H1 (cell line): ENCODE results near the gene IQCF6. TPM values are rescaled to one million over a fixed set of nuclear protein-coding genes. Genes with fewer than 3 reads are reported as not detected.

Experiments
- CTCF ChIA-PET: fragments of 300-600 bp; sonication (Branson Sonifier 250); formaldehyde crosslinking; loops from one replicate; lab custom pipeline; 2021; ENCODE audit not compliant: partially characterized antibody; lab: Charles Lee
- POLR2A ChIA-PET: fragments of 300-600 bp; sonication (Branson Sonifier 250); formaldehyde crosslinking; loops from one replicate; lab custom pipeline; 2021; ENCODE audit warnings: inconsistent platforms; ENCODE audit not compliant: partially characterized antibody; lab: Charles Lee
- DNase-seq, 2 experiments: peaks; one replicate each; pipeline versions ENCODE4 v3.0.0 to v3.0.0-alpha.2; 2010 to 2022; ENCODE audit warnings: low spot score in 2 of 2, low read depth in 1 of 2, mixed read lengths in 1 of 2
- FAIRE-seq: peaks from 2 replicates; lab custom pipeline; 2011; peaks lifted over from hg19 to GRCh38; lab: Jason Lieb, UNC
- H2AFZ ChIP-seq: 2 replicates; pipeline ENCODE4 v1.8.1; 2012; ENCODE audit warnings: low read length, inconsistent platforms
- H2AK5ac ChIP-seq: 2 replicates; pipeline ENCODE4 v1.6.1; 2013; ENCODE audit warnings: low read depth, low read length
- H2BK120ac ChIP-seq: replicated peaks from 2 replicates; pipeline ENCODE3; 2013; ENCODE audit warnings: low read depth, low read length, inconsistent platforms
- H2BK12ac ChIP-seq: 2 replicates; pipeline ENCODE4 v1.6.1; 2013; ENCODE audit warnings: low read depth, low read length
- H2BK15ac ChIP-seq: 2 replicates; pipeline ENCODE4 v1.6.1; 2013; ENCODE audit warnings: low read length
- H2BK20ac ChIP-seq: 2 replicates; pipeline ENCODE4 v1.6.1; 2013; ENCODE audit warnings: low read length
- H2BK5ac ChIP-seq: 2 replicates; pipeline ENCODE4 v1.6.1; 2013; ENCODE audit warnings: low read depth, low read length
- H3K14ac ChIP-seq: 2 replicates; pipeline ENCODE4 v1.6.1; 2013; ENCODE audit warnings: inconsistent platforms; ENCODE audit not compliant: insufficient read length
- H3K18ac ChIP-seq: 2 replicates; pipeline ENCODE4 v1.6.1; 2013; ENCODE audit warnings: low read length; ENCODE audit errors: extremely low read depth
- H3K23ac ChIP-seq: 2 replicates; pipeline ENCODE4 v1.6.1; 2013; ENCODE audit warnings: inconsistent platforms; ENCODE audit not compliant: insufficient read length
- H3K23me2 ChIP-seq: 2 replicates; pipeline ENCODE4 v1.6.1; 2013; ENCODE audit warnings: low read depth, low read length
- H3K27ac ChIP-seq: 2 replicates; pipeline ENCODE4 v1.6.1; 2011; ENCODE audit warnings: low read depth, low read length, inconsistent platforms
- H3K27me3 ChIP-seq, 4 experiments: replicated peaks in 1 of 4; 1 replicate in 1 of 4; 2 replicates in 3 of 4; pipeline versions ENCODE4 v1.6.1 to v1.8.1; 2011 to 2013; ENCODE audit warnings: low read length in 3 of 4, mild to moderate bottlenecking in 3 of 4, inconsistent platforms in 2 of 4, mixed read lengths in 2 of 4, moderate library complexity in 1 of 4; ENCODE audit not compliant: control insufficient read depth in 3 of 4, insufficient read depth in 3 of 4; ENCODE audit errors: extremely low read depth in 1 of 4
- H3K36me3 ChIP-seq, 4 experiments: 2 replicates each; pipeline versions ENCODE4 v1.6.1 to v1.8.1; 2011 to 2013; ENCODE audit warnings: mild to moderate bottlenecking in 4 of 4, low read length in 3 of 4, moderate library complexity in 2 of 4, control low read depth in 1 of 4, inconsistent platforms in 1 of 4; ENCODE audit not compliant: insufficient read depth in 4 of 4, control insufficient read depth in 2 of 4
- H3K4ac ChIP-seq: replicated peaks from 2 replicates; pipeline ENCODE3; 2013; ENCODE audit warnings: low read length, low read depth, mixed read lengths, inconsistent platforms; ENCODE audit not compliant: insufficient read length
- H3K4me1 ChIP-seq, 4 experiments: replicated peaks in 1 of 4; 1 replicate in 1 of 4; 2 replicates in 3 of 4; pipeline versions ENCODE4 v1.6.1 to v1.8.1; 2011 to 2013; ENCODE audit warnings: low read length in 3 of 4, inconsistent platforms in 2 of 4, mixed read lengths in 1 of 4; ENCODE audit not compliant: insufficient read depth in 4 of 4, control insufficient read depth in 3 of 4
- H3K4me2 ChIP-seq, 2 experiments: 2 replicates each; pipeline versions ENCODE4 v1.6.1 to v1.8.1; 2011 to 2013; ENCODE audit warnings: low read depth in 2 of 2, low read length in 2 of 2, control low read depth in 1 of 2, inconsistent platforms in 1 of 2, mild to moderate bottlenecking in 1 of 2; ENCODE audit not compliant: insufficient read depth in 1 of 2
- H3K4me3 ChIP-seq, 4 experiments: fragments of 200-600, 300-600 bp in 1 of 4; sonication (generic), shearing (Covaris generic), sonication (Bioruptor Twin) in 1 of 4; 2 replicates each; pipeline versions ENCODE4 v1.5.1 to v1.8.1; 2011 to 2016; ENCODE audit warnings: low read length in 4 of 4, low read depth in 3 of 4, control low read depth in 2 of 4, inconsistent platforms in 2 of 4, mild to moderate bottlenecking in 2 of 4, mixed read lengths in 1 of 4, moderate library complexity in 1 of 4; ENCODE audit not compliant: insufficient read depth in 2 of 4; ENCODE audit errors: extremely low read depth in 1 of 4
- H3K56ac ChIP-seq: replicated peaks from 2 replicates; pipeline ENCODE3; 2013; ENCODE audit warnings: low read depth, mild to moderate bottlenecking, mixed read lengths, low read length, inconsistent platforms; ENCODE audit not compliant: insufficient read length
- H3K79me1 ChIP-seq: 2 replicates; pipeline ENCODE4 v1.6.1; 2013; ENCODE audit warnings: low read depth, low read length, control low read depth
- H3K79me2 ChIP-seq, 2 experiments: 2 replicates each; pipeline versions ENCODE4 v1.6.1 to v1.8.1; 2012 to 2013; ENCODE audit warnings: low read length in 2 of 2, mild to moderate bottlenecking in 2 of 2, inconsistent platforms in 1 of 2; ENCODE audit not compliant: insufficient read depth in 2 of 2, control insufficient read depth in 1 of 2
- H3K9ac ChIP-seq, 4 experiments: replicated peaks in 1 of 4; 1 replicate in 1 of 4; 2 replicates in 3 of 4; pipeline versions ENCODE4 v1.6.1 to v1.8.1; 2011 to 2013; ENCODE audit warnings: low read depth in 3 of 4, low read length in 3 of 4, control low read depth in 2 of 4, mild to moderate bottlenecking in 2 of 4, moderate library complexity in 2 of 4, inconsistent platforms in 1 of 4; ENCODE audit errors: extremely low read depth in 1 of 4
- H3K9me3 ChIP-seq, 2 experiments: 2 replicates each; pipeline versions ENCODE4 v1.6.1 to v1.8.1; 2012 to 2013; ENCODE audit warnings: mild to moderate bottlenecking in 2 of 2, moderate library complexity in 2 of 2, control low read depth in 1 of 2, inconsistent platforms in 1 of 2, low read depth in 1 of 2, low read length in 1 of 2, mixed read lengths in 1 of 2; ENCODE audit not compliant: insufficient read depth in 2 of 2
- H4K20me1 ChIP-seq, 2 experiments: replicated peaks in 1 of 2; 2 replicates each; pipeline versions ENCODE3 to v1.8.1; 2011 to 2013; ENCODE audit warnings: inconsistent platforms in 2 of 2, low read length in 2 of 2, mild to moderate bottlenecking in 1 of 2; ENCODE audit not compliant: insufficient read depth in 2 of 2, control insufficient read depth in 1 of 2
- H4K5ac ChIP-seq: 2 replicates; pipeline ENCODE4 v1.6.1; 2013; ENCODE audit warnings: low read length, low read depth, mixed read lengths, inconsistent platforms; ENCODE audit not compliant: insufficient read length
- H4K8ac ChIP-seq: 2 replicates; pipeline ENCODE4 v1.8.0; 2013; ENCODE audit warnings: mild to moderate bottlenecking, moderate library complexity, low read length, inconsistent platforms; ENCODE audit not compliant: insufficient read depth; ENCODE audit errors: extremely low read depth
- H4K91ac ChIP-seq: replicated peaks from 2 replicates; pipeline ENCODE3; 2013; ENCODE audit warnings: low read length, mixed read lengths, inconsistent platforms; ENCODE audit not compliant: insufficient read length
- EP300 ChIP-seq, 2 experiments: IDR thresholded peaks; 1 replicate in 1 of 2; 2 replicates in 1 of 2; pipeline ENCODE4 v1.6.1; 2011 to 2012; ENCODE audit warnings: low read depth in 2 of 2, low read length in 2 of 2, mild to moderate bottlenecking in 2 of 2, borderline replicate concordance in 1 of 2, inconsistent platforms in 1 of 2, moderate library complexity in 1 of 2
- NRF1 ChIP-seq: IDR thresholded peaks from 2 replicates; pipeline ENCODE4 v1.6.1; 2011; ENCODE audit warnings: mild to moderate bottlenecking, low read depth, low read length, improper control_type of control experiment
- RNF2 ChIP-seq: fragments of 200-900, 300-1000 bp; sonication (generic); IDR thresholded peaks from 2 replicates; pipeline ENCODE4 v1.7.1; 2016; ENCODE audit warnings: borderline replicate concordance, low read depth, mild to moderate bottlenecking, antibody characterized with exemption, low read length; ENCODE audit not compliant: poor library complexity, severe bottlenecking; ENCODE audit errors: missing control alignments
- WGBS, 2 experiments: shearing (Covaris generic) in 1 of 2; methylation state at CpG; one replicate each; pipeline versions ENCODE4 v1.1.6 to v1.1.7; 2013 to 2015; ENCODE audit warnings: low lambda C conversion rate in 2 of 2, mixed read lengths in 2 of 2, inconsistent platforms in 1 of 2, low coverage in 1 of 2, missing lambda C conversion rate in 1 of 2; ENCODE audit not compliant: insufficient replicate concordance in 2 of 2, insufficient coverage in 1 of 2, insufficient read length in 1 of 2; ENCODE audit errors: extremely low coverage in 1 of 2, missing lambda C conversion rate in 1 of 2; 5-methylcytosine and 5-hydroxymethylcytosine counted together
- polyA plus RNA-seq, 7 experiments: library from polyadenylated mRNA; depleted of rRNA in 3 of 7; stranded (reverse) in 5 of 7; unstranded in 2 of 7; fragments of >200 nt in 5 of 7; fragments of 200-250 nt in 2 of 7; gene quantifications; 1 replicate in 5 of 7; 2 replicates in 1 of 7; 4 replicates in 1 of 7; pipeline versions ENCODE4 v1.2.1 to v1.2.3, GENCODE V29; 2011 to 2013; ENCODE audit warnings: missing spikeins in 2 of 7, mixed read lengths in 2 of 7
- total RNA-seq: library from RNA; stranded (reverse); fragmentation: NEBNext Ultra II Directional; extraction: Animal tissue kit (Norgen Biotek cat#: 25700); gene quantifications from 2 replicates; pipeline ENCODE4 v1.2.1, GENCODE V29; 2021

The IQCF6 gene
- total and polyA plus RNA-seq, 2 of the 8 experiments (the other 6 are each of a cell fraction or from before 2014, with no cell fraction given): not detected

- no peak overlapping the region for H2BK15ac ChIP-seq
- CTCF ChIA-PET: interaction anchor here (0.7 to 1.0 kb wide), 2 partner anchors 18 to 187 kb away, joined by 3 read pairs; no protein-coding TSS in a partner anchor
- H4K91ac ChIP-seq: no peak overlapping the region
- no peaks in the 10 kb centered on the region; a peak in 1 of 7 replicates for H3K27me3 ChIP-seq
- H3K14ac ChIP-seq: no peak overlapping the region
- no peak overlapping the region for H2AK5ac ChIP-seq
- peaks cover 0 to 5% (median 0%) of the 10 kb centered on the region in 4 experiments; a peak in 2 of 7 replicates for H3K4me1 ChIP-seq
- FAIRE-seq: no peak
- WGBS, 2 experiments: 91% methylated on average over 2 of the region's 2 CpGs; no CpG with 5 or more reads in 1 of the 2 experiments
- no peaks in the 10 kb centered on the region for H4K20me1 ChIP-seq
- H2BK5ac ChIP-seq: no peak overlapping the region
- no peak overlapping the region for H3K56ac ChIP-seq
- no peak overlapping the region for H4K5ac ChIP-seq
- no peak overlapping the region for H3K18ac ChIP-seq
- H2AFZ ChIP-seq: no peak overlapping the region
- no peaks in the 10 kb centered on the region for H3K36me3 ChIP-seq
- DNase-seq: no peak
- H2BK120ac ChIP-seq: no peak overlapping the region
- no peak overlapping the region for H3K9ac ChIP-seq
- H2BK12ac ChIP-seq: no peak overlapping the region
- H3K4me3 ChIP-seq: no peak overlapping the region
- TF ChIP-seq RNF2 (no peak), NRF1 (no peak), EP300 (IDR thresholded peaks at IDR 0.05; ENCODE audit: borderline replicate concordance in 1 of 2, low read depth in 2 of 2, low read length in 2 of 2) (no peak)
- H3K4me2 ChIP-seq: no peak overlapping the region
- H3K23ac ChIP-seq: no peak overlapping the region
- no peaks in the 10 kb centered on the region for H3K79me2 ChIP-seq
- H3K79me1 ChIP-seq: no peaks in the 10 kb centered on the region
- H3K4ac ChIP-seq: no peak overlapping the region
- POLR2A ChIA-PET: no interaction called here
- H2BK20ac ChIP-seq: no peak overlapping the region
- H3K23me2 ChIP-seq: no peaks in the 10 kb centered on the region; the same call in 1 of the 2 replicates
- H3K9me3 ChIP-seq: no peaks in the 10 kb centered on the region
- no peak overlapping the region for H4K8ac ChIP-seq
- H3K27ac ChIP-seq: no peak overlapping the region
These were observed 43.1 kb downstream of the IQCF6 start for GRCh38 chr3:51735950-51736349.
